Middle frontal gyrus (tissue), 1 donor: ENCODE measurements around the gene GATA5.
"Not testable (repeated sequence)": the region's sequence is repeated elsewhere in the genome, so short reads cannot be mapped to it uniquely, and the experiment has no call there.

Experiments
- DNase-seq: peaks from one replicate; pipeline ENCODE4 v3.0.0-alpha.2; 2015; ENCODE audit warnings: low spot score; ENCODE audit errors: extremely low spot score

Gene GATA5

DNA sequence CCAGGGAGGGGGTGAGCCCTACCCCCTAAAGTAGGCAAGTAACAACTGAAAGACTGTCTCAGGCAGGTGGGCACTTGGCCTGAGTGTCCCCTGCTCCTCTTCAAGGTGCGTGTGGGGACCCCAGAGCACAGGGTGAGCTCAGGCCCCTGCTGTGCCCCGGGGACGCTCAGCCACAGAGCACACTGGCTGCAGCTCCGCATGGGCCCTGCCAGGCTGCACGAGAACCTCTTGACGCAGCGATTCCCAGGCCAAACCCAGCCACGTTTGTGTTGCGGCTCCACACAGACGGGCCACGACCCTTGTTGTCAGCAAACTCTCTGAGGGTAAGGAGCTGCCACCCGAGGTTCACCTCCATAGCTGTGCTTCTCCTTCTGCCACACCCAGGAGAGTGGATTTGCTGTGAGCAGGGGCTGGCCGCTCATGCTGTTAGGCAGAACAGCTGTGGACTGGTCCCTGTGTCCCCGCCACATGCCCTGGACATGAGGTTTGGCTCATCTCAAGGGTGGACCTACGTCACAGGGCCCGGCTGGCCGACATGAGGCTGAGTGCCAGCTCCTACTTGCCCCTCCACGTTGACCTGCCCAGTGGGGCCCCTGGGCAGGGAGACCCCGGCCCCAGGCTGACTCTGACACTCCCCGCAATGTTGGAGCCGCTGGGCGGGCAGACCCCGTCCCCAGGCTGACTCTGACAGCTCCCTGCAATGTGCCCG lies 29.7 kb upstream of the GATA5 start:
- no peak for DNase-seq

DNA sequence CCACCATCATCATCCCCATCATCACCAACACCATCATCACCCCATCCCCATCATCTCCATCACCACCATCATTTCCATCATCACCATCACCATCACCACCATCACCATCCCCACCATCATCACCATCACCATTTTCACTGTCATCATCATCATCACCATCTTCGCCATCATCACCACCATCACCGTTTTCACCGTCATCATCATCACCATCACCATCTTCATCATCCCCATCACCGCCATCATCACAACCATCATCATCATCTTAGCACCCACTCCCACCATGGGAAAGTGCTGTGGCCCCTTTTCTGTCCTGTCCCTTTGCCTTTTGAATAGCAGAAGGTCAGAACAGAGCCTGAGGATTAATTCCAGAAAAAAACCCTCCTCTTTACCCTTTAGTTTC lies 28.5 kb upstream of the GATA5 start:
- DNase-seq = no peak

DNA sequence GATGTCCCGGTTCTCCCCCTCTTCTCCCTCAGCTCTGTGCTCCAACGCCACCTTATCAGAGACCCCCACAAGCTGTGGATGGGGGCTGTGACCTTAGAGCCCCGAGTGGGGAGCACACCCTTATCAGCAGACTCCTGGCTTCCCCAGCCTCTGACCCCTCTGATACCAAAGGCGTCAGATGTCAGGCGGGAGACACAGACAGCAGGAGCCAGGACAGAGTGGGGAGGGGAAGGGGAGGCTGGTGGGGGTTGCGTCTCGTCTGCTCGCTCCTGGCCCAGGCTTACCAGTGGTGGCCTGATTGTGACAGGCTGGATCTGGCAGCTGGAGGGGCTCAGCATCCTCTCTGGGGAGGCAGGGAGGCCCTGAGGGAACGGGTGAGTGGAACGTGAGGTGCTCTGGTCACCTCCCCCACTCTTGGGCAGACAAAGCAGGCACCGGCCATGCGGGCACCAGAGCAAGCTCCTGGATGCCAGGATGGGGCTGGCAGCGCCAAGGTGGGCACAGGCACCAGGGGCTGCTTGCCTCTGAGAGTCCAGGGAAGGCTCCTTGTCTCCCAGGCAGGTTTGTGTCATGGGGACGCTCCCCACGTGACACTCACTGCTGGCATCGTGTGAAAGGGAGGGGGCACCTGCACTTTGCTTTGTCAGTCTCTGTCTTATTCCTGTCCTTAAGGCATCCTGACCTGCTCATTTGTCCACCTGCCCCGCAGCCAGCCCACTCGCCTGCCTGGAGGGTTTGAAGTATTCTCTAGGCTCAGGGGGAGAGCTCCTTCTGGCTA lies 27.8 kb upstream of the GATA5 start:
- no peak for DNase-seq

DNA sequence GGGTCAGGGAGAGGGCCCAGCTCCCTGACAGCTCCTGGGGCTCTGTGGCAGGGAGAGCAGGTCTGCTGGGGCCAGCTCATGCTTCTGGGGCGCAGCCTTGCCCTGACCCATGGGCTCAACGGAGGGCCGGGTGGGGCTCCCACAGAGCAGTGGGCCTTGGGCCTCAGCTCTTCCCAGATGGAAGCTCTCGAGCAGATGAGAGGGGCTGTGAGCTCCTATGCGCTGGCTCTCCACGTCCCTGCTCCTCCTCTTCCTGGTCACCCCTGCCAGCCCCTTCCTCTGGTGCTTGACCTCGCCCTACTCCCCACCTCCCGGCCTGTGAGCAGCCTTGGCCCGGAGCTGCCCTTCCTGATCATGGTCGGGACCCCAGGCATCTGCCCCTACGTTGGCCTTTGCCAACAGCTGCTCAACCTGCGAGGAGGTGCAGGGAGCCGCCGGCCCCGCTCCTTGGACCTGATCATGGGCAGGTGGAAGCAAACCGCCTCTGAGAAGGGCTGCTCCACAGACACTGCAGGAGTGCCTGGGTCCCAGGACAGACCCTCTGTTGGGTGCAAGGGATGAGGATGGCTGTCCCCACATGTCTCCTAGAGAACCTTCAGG lies 26.8 kb upstream of the GATA5 start:
- no peak for DNase-seq

DNA sequence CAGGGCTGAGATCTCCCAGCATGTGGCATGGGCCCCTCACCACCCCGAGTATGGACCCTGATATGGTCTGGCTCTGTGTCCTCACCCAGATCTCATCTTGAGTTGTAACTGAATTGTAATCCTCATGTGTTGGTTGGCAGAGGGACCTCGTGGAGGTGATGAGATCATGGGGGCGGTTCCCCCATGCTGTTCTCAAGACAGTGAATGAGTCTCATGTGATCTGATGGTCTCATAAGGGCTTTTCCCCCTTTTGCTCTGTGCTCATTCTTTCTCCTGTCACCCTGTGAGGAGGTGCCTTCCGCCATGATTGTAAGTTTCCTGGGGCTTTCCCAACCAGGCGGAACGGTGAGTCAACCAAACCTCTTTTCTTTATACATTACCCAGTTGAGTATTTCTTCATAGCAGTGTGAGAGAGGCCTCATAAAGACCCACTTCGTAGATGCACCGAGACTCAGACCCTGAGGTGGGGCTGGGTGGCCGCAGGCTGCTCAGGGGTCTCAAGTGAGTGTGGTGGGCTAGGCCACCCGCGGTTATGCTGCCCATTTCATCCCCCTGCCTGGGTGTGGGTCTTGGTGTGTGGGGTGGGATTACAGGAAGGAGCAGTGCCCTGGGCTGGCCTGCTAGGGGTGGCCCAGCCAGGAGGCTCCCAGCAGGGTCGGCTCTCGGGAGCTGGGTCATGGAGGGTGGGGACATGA lies 26.2 kb upstream of the GATA5 start:
- no peak for DNase-seq

DNA sequence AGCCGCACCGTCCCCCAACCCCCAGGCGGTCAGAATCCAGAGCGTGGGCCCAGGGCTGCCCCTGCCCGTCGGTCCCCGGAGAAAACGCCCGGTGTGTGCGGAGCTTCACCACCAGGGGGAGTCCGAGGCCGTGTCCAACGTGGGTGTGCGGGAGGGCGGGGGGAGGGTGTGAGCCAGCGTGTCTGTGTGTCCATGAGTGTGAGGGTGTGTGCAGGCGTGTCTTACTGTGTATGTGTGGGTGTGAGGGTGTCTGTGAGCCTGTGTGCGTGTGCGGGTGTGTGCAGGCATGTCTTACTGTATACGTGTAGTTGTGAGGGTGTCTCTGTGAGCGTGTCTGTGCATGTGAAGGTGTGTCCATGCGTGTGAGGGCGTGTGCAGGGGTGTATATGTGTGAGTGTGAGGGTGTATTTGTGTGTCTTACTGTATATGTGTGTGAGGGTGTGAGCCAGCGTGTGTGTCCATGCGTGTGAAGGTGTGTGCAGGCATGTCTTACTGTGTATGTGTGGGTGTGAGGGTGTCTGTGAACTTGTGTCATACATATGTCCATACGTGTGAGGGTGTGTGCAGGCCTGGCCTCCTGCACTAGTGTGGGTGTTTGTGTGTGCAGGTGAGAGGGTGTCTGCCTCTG lies 24.6 kb upstream of the GATA5 start:
- no peak for DNase-seq

DNA sequence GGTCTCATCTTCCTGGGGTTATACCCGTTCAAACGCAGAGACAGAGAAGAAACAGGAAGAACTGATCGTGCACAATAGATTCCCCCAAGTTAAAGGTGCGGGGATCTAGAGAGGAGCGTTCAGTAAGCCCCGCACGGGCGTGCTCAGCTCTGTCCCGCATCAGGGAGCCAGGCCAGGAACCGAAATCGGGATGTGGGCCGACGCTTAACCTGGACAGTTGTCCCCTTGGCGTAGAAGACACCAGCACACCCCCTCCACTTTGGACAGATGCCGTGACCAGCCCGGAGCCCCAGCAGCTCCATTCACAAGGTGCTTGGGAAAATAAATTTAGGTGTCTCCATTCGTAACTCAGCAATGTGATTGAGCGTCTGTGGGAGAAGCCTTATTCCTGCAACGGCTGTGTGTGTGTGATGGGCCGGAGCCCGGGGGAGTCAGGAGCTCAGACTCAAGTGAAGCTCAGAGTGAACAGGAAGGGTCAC lies 24.0 kb upstream of the GATA5 start:
- DNase-seq = no peak

DNA sequence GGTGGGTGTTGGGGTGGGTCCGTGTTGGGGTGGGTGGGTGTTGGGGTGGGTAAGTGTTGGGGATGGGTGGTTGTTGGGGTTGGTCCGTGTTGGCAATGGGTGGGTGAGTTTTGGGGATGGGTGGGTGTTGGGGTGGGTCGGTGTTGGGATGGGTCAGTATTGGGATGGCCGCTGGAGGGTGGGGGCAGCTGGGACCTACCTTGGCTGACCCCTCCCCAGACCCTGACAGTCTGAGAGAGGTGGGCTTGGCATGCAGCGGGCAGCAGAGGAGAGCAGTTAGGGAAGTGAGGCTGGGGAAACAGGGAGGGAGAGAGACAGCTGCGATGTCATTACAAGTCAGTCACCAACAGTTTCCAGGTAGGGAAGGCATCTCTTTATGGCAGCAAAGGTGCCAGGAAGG lies 23.1 kb upstream of the GATA5 start:
- DNase-seq = no peak

DNA sequence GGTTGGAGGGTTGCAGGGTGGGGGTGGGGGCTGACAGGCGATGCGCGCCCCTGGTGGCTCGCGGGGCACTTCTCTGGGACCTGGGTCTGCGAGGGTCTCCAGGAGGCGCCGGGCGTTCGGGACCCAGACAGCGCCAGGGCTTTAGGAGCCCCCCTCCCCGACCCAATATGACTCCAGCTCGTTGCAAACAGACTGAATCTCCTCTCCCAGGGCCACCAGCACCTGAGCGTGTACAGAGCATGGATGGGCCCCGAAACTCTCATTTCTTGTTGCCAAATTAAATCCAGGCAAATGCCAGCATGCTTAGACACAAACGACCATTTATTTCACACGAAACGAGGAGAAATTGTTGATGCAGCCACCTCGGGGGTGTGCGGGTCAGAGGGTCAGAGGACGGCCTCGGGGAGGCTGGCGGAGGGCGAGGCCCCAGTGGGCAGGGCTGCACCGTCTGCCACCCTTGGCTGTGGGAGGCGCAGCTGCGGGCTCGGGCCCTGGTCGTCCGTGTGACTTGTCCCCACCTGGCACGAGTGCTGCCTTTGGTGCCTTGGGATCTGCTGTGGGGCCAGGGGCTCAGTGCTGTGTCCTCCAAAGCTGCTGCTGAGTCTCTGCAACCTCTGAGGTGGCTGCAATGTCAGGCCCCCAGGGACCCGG lies 20.9 kb upstream of the GATA5 start:
- no peak for DNase-seq

DNA sequence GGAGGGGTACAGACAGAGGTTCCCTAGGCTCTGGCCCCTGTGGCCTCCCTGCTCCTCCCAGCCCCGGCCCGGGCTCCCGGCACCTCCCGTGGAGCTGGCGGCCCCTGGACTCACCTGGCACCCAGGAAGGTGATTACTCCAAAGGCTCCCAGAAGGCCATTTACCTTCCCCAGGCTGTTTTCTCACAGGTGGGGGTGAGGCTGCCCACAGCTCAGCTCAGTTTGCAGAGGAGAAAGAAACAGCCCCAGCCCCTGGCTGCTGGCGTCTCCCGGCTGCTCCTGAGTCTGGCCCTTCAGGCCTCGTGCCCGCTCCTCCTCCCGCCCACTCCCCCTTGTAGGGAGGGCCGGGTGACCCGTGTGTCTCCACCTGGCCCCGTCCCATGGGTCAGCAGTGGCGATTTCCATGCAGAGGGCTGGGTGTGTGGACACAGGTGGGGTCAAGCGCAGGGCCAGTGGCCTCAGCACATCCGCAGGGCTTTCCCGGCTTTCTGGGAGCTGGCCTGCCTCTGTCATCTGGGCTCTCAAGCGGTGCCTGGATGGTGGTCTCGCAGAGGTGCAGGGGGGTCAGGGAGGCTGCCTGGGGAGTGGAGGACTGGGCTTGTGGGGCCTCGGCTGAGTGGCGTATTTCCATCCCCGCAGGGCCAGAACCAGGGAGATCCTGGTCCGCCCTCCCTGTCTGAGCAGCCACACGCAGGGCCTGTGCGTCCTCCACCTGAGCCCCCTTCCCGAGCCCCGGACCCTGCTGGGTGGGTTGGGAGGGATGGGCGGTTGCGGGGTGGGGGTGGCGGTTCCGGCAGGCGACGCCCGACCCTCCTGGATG lies 20.2 kb upstream of the GATA5 start:
- DNase-seq = no peak

DNA sequence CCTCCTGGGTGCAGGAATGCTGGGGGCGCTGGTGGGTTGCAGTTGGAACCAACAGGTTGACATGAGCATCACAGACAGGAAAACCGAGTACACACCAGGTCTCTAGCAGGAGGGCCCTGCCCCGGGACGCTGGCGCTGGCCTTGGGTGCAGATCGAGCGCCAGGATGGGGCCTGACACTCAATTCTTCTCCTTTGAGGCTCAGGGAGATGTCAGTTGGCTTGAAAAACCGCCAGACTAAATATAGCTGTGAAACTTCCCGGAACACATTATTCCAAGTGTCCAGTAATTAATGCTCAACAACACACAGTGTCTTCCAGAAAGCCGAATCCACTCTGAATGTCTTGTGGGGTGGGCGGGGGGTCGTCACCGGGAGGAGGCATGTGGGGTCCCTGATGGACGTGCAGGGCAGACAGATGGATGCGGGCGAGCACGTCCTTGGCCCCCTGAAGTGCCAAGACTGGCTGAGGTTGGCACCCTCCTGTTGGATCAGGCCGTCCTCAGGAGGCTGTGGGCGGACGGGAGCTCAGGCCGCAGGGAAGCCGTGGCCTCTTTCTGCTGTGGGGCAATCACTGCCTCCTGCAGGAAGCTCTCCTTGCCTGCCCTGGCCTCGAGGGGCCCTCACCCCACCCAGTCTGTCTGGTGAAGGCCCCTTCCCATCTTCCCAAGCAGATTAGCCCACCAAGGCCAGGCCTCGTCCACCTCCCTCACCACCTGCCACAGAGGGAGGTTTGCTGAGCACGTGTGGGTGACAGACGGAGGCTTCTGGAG lies 19.4 kb upstream of the GATA5 start:
- DNase-seq = no peak

DNA sequence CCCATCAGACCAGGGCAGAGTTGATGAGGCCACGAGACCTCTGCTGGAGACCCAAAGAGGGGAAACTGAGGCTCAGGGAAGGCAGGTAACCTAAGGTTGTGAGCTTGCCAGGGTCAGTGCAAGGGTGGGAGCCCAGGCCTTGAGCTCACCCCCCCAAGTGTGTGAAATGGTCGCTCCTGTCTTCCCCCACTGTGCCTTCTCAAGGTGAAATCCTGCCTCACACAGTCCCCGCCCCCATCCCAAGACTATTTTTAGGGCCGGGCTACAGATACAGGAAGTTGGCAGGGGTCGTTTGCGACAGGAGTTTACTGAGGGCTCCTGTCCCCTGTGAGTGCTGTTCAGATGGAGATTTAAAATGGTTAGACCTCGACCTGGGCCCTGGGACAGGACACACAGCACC lies 18.7 kb upstream of the GATA5 start:
- DNase-seq = no peak

DNA sequence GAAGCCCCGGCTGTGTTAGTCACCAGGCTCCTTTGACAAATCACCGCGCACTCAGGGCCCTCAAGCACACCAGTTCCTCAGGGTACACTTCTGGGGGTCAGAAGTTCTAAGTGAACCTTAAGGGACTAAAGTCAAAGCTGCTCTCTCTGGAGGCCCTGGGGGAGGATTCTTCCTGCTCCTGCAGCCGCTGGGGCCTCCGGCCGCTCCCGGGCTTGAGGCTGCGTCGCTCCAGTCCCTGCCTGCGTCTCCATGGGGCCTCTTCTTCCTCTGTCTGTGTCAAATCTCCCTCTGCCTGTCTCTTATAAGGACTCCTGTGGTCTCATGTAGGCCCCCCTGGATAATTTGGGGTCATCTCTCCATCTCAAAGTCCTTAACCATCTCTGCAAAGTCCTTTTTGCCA lies 18.1 kb upstream of the GATA5 start:
- no peak for DNase-seq

DNA sequence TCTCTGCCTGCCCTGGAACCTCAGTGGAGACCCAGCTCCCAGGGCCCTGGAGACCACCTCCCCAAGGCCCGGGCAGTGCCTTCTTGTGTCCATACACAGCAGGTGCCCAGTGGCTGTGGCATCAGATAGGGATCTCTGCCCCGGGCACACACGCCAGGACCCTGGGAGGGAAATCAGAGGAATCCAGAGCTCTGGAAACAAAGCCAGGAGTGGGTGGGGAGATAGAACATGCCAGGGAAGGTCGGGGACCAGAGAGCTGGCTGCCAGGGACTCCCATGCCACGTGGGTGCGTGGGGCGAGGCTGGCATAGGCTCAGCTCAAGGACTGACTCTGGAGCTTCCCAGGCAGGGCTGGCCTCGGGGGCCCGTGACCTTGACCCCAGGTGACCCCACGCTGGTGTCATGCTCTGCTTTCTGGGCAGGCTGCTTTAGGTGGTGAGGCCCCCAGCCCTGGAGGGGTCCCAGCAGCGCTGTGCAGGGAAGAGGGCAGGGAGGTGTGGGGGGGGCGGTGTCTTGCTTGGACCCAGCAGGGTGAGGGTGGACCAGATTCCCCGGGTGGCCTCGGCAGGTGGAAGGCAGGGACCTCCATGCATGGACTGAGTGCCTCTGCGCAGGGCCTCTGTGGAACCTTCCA lies 17.6 kb upstream of the GATA5 start:
- DNase-seq = no peak

DNA sequence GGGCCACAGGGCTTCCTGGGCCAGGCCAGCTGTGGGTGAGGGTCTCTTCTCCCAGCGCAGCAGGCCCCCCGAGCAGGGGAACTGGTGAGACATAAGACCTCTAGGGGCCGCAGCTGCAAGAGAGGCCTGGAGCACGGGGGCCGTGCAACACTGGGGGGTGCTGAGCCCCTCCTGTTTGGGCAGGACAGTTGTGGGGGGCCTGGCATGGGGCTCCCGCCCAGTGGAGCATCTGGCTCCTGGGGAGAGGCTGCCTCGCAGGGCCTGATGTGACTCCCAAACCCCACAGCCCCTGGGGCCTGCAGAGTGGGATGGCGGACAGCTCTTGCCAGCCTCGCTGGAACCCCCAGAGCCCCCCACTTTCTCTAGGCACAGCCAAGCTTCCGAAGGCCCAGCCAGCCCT lies 16.9 kb upstream of the GATA5 start:
- DNase-seq = no peak

DNA sequence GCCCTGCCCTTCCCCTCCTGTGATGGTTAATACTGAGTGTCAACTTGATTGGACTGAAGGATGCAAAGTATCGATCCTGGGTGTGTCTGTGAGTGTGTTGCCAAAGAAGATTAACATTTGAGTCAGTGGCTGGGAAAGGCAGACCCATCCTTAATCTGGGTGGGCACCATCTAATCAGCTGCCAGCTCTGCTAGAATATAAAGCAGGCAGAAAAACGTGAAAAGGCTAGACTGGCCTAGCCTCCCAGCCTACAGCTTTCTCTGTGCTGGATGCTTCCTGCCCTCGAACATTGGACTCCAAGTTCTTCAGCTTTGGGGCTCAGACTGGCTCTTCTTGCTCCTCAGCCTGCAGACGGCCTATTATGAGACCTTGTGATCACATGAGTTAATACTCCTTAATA lies 15.0 kb upstream of the GATA5 start:
- DNase-seq = not testable (repeated sequence)

DNA sequence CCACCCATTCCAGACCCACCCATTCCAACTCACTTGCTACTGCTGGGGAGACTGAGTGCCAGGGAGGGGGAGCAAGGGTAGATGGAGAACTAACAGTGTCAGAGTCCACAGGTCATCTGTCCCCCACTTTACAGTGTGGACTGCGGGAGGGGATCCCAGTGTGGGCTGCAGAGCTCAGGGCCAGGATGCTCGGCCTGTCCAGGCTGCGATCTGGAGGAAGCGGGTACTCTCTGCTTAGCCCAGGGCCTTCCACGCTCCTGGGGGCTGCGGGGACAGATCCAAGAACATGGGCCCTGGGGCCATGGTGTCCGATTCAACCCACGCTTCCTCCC lies 14.1 kb upstream of the GATA5 start:
- no peak for DNase-seq

DNA sequence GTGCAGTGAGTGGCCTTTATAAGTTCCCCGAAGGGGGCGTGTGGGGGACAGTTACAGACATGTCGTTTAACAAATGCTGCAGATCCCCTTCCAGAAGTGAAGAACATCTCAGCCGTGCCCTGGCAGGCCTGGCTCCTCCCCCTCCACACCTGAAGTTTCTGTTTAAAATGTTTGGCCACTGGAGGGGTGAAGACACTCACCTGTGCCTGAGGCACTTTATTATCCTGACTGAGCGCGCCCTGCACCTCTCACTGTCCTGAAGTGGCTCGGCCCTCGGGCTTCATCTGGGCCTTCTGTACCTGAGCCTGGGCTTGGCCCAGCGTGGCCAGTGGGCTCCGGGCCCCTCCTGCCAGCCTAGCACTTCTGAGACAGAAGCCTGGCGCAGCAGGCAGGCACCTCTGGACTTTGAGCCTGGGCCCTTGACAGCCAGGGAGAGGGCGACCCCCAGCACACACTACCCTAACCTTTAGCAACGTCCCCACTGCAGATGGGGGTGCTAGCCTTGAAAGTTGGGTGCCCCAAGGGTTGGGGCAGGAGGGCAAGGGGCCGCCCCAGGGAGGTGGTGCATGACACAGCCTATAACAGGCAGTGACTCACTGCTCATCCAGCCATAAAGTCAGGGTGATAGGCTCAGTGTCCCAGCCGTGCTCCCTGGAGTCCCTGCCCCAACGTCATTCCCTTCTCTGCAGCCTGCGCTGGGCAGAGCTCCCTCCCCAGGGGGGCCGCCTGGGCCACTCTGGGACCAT lies 13.6 kb upstream of the GATA5 start:
- DNase-seq = no peak
